ENCODE data around the gene ROBO1.

ROBO1 gene

DNA sequence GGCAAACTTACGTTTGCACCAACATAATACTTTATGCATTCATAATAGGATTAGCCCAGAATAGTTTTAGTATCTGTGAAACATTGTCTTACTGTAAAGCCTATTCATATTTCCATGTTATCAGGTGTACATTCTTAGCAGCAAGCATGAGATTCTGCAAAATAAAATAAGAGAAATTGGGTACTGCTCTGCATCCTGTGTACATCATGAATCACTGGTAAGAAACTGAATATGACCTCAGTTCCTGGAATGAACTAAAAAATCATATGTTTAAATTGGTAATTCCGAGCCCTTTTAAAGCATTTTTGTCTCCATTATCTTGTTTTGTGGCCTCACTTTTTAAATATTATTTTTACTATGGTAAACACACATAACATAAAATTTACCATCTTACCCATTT, 605.1 kb downstream of the ROBO1 start:
- Histone ChIP-seq H3K9me3 (ENCODE audit: insufficient read depth, low read depth, low read length) (no peaks in the 10 kb centered on the region), H3K4me3 (ENCODE audit: low read length) (no peak overlapping the region), H3K4me1 (ENCODE audit: insufficient read depth, low read length) (peaks cover 18% of the 10 kb centered on the region), H3K9ac (ENCODE audit: low read depth, low read length) (no peak overlapping the region), H3K36me3 (ENCODE audit: insufficient read depth, low read length) (no peaks in the 10 kb centered on the region), H3K27me3 (ENCODE audit: insufficient read depth, low read length) (no peaks in the 10 kb centered on the region), H3K27ac (ENCODE audit: low read depth, low read length) (no peak overlapping the region)
- 100% methylated on average over 1 of the region's 2 CpGs for WGBS

DNA sequence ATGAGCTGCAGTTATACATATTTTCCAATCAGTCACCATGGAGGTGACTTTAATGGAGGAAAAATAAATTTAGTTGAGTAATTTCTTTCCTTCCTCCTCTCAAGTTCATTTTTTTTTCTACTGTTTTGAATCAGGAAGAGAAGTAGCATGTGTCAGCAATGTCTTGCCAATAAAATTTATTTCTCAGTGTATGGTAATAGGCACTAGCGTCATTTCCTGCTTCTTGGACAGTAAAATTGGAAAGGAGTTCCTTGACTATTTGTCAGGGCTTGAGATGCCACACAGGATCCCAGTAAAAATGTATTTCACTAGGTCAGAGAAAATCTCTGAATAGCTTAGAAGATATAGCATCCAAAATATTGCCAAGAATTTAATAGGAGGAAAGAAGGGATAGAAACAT, 605.9 kb downstream of the ROBO1 start:
- Histone ChIP-seq H3K36me3 (ENCODE audit: insufficient read depth, low read length) (no peaks in the 10 kb centered on the region), H3K4me1 (ENCODE audit: insufficient read depth, low read length) (peaks cover 14% of the 10 kb centered on the region), H3K27ac (ENCODE audit: low read depth, low read length) (no peak overlapping the region), H3K9me3 (ENCODE audit: insufficient read depth, low read depth, low read length) (no peaks in the 10 kb centered on the region), H3K4me3 (ENCODE audit: low read length) (no peak overlapping the region), H3K27me3 (ENCODE audit: insufficient read depth, low read length) (no peaks in the 10 kb centered on the region), H3K9ac (ENCODE audit: low read depth, low read length) (no peak overlapping the region)
- whole genome bisulfite sequencing, result 100% methylated on average over 1 of the region's 1 CpG

DNA sequence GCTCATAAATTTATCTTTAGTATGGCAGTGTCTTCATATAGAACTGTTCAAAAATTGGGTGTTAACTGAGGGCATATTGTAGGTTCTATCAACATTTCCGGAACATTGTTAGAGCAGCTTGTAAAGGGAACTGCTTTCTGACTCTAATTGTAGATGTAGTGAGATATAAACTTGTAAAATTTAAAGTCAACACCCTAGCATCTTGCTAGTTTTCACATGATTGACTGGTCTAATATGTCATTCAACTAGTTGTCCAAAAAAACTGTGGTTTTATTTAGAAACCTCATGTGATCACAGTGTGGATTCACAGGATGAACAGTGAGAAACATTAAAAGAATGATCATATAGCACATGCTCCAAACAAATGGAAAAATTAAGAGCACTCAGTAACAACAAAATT, 607.4 kb downstream of the ROBO1 start:
- Histone ChIP-seq H3K4me1 (ENCODE audit: insufficient read depth, low read length) (peaks cover 14% of the 10 kb centered on the region), H3K27me3 (ENCODE audit: insufficient read depth, low read length) (no peaks in the 10 kb centered on the region)
- 95% methylated on average over 1 of the region's 1 CpG for WGBS

DNA sequence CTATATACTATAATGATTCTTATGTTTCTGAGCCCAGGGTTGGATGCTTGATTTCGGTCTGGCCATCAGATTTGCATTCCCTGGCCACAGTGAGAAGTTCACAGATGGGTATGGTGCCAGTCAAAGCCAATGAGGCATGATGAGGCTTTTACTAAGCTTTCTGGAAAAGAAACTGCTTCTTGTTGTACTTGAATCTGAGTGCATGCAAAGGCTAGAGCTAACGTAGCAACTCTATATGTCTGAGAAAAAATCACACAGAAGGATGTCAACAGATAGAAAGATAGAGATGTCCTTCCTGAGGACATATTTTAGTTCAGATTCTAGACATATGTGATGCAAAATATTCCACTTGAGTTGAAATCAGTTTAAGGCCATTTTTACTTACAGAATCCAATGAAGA, 608.1 kb downstream of the ROBO1 start:
- 86% methylated on average over 2 of the region's 2 CpGs for WGBS
- Histone ChIP-seq H3K9me3 (ENCODE audit: insufficient read depth, low read depth, low read length) (no peaks in the 10 kb centered on the region), H3K4me3 (ENCODE audit: low read length) (no peak overlapping the region), H3K4me1 (ENCODE audit: insufficient read depth, low read length) (peaks cover 14% of the 10 kb centered on the region), H3K9ac (ENCODE audit: low read depth, low read length) (no peak overlapping the region), H3K27ac (ENCODE audit: low read depth, low read length) (no peak overlapping the region), H3K27me3 (ENCODE audit: insufficient read depth, low read length) (no peaks in the 10 kb centered on the region), H3K36me3 (ENCODE audit: insufficient read depth, low read length) (no peaks in the 10 kb centered on the region)

More for the DNA sequence above, 607.4 kb downstream of the ROBO1 start:
- Histone ChIP-seq H3K36me3 (ENCODE audit: insufficient read depth, low read length) (no peaks in the 10 kb centered on the region), H3K4me3 (ENCODE audit: low read length) (no peak overlapping the region), H3K9me3 (ENCODE audit: insufficient read depth, low read depth, low read length) (no peaks in the 10 kb centered on the region), H3K27ac (ENCODE audit: low read depth, low read length) (no peak overlapping the region), H3K9ac (ENCODE audit: low read depth, low read length) (no peak overlapping the region)

DNA sequence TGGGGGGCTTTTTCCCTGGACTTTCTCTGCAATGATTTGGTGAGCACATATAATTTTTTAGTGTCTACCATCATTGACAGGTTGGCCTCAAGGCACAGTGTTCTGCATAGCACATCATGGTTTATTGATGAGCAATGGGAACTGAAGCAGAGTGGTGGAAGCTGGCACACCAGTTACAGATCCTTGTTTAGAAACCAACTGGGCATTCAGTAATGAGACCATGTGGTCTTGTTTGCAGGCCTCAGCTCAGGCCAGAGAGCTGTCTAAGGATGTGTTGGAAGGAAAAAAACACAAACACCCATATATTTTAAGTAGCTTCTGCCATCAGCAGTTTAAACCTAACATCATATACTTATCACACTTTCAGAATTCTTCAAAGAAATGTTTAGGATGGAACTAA, 610.6 kb downstream of the ROBO1 start:
- Histone ChIP-seq H3K27ac (ENCODE audit: low read depth, low read length) (no peak overlapping the region), H3K4me3 (ENCODE audit: low read length) (no peak overlapping the region), H3K9ac (ENCODE audit: low read depth, low read length) (no peak overlapping the region), H3K4me1 (ENCODE audit: insufficient read depth, low read length) (peaks cover 14% of the 10 kb centered on the region), H3K27me3 (ENCODE audit: insufficient read depth, low read length) (no peaks in the 10 kb centered on the region), H3K36me3 (ENCODE audit: insufficient read depth, low read length) (no peaks in the 10 kb centered on the region), H3K9me3 (ENCODE audit: insufficient read depth, low read depth, low read length) (no peaks in the 10 kb centered on the region)

DNA sequence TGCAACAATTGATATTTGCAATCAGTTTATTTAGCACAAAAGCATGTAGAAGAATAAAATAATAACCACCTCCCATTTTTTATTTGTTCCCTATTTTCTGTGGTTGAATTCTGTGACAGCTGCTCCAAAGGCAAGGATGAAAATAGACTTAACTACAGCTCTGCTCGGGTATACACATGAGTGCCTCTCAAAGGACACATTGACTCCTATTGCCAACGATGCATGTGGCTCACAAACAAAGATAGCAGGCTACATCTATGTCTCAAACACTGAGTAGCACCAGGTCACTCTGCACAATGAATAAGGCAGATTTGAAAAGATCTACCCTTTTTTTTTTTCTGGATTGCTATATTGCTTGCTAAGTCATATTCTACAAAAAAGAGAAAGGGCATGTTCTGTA, 612.9 kb downstream of the ROBO1 start:
- no peaks in the 10 kb centered on the region for H3K4me1 ChIP-seq (ENCODE audit: insufficient read depth, low read length)
- H3K27me3 ChIP-seq (ENCODE audit: insufficient read depth, low read length), result no peaks in the 10 kb centered on the region
- no peak overlapping the region for H3K9ac ChIP-seq (ENCODE audit: low read depth, low read length)
- H3K36me3 ChIP-seq (ENCODE audit: insufficient read depth, low read length), result no peaks in the 10 kb centered on the region
- H3K9me3 ChIP-seq (ENCODE audit: insufficient read depth, low read depth, low read length), result no peaks in the 10 kb centered on the region
- no peak overlapping the region for H3K27ac ChIP-seq (ENCODE audit: low read depth, low read length)
- WGBS, result 92% methylated on average over 2 of the region's 2 CpGs
- no peak overlapping the region for H3K4me3 ChIP-seq (ENCODE audit: low read length)

DNA sequence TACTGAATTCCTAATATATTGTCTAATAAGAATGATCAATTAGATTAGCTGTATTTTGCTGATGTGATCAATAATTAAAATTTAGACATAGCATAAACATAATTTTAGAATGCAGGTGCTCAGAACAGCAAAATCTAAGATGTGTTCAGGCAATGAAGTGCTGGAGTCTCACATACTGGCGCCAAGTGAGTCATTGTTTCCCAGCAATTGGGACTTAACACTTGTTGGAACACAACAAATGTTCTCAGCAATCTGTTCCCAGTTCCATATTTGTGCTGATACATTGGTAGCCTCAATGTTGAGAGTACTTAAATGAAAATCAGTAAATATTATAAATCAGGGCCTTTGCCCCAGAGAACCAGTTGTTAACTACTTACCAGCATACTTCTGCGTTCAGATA, 619.0 kb downstream of the ROBO1 start:
- 92% methylated on average over 2 of the region's 2 CpGs for WGBS

DNA sequence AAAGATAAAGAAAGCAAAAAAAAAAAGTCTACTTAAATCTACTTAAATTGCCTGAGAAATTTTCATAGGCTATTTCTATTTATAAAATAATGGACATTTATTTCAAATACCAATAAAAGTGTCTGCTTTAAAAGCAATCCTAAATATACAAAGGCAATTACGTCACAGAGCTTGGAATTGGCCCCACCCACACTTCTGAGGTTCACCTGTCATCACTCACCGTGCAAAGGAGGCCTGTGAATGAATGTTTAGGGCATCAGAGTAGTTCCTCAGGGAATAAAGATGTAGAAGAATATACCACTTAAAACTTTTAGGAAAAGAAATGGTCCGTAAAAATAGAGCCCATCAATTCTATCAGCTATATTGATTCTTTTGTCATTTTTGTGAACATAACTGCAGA, 621.8 kb downstream of the ROBO1 start:
- WGBS, result 85% methylated on average over 2 of the region's 3 CpGs
- Histone ChIP-seq H3K27ac (ENCODE audit: low read depth, low read length) (no peak overlapping the region), H3K36me3 (ENCODE audit: insufficient read depth, low read length) (no peaks in the 10 kb centered on the region), H3K27me3 (ENCODE audit: insufficient read depth, low read length) (no peaks in the 10 kb centered on the region), H3K4me3 (ENCODE audit: low read length) (no peak overlapping the region), H3K9me3 (ENCODE audit: insufficient read depth, low read depth, low read length) (no peaks in the 10 kb centered on the region), H3K4me1 (ENCODE audit: insufficient read depth, low read length) (0 out of 2 replicates have a peak, but pooled peaks cover 6% of the 10 kb centered on the region), H3K9ac (ENCODE audit: low read depth, low read length) (no peak overlapping the region)

More for the DNA sequence above, 619.0 kb downstream of the ROBO1 start:
- Histone ChIP-seq H3K9ac (ENCODE audit: low read depth, low read length) (no peak overlapping the region), H3K27ac (ENCODE audit: low read depth, low read length) (no peak overlapping the region), H3K9me3 (ENCODE audit: insufficient read depth, low read depth, low read length) (no peaks in the 10 kb centered on the region), H3K27me3 (ENCODE audit: insufficient read depth, low read length) (no peaks in the 10 kb centered on the region), H3K4me3 (ENCODE audit: low read length) (no peak overlapping the region), H3K36me3 (ENCODE audit: insufficient read depth, low read length) (no peaks in the 10 kb centered on the region), H3K4me1 (ENCODE audit: insufficient read depth, low read length) (no peaks in the 10 kb centered on the region)

DNA sequence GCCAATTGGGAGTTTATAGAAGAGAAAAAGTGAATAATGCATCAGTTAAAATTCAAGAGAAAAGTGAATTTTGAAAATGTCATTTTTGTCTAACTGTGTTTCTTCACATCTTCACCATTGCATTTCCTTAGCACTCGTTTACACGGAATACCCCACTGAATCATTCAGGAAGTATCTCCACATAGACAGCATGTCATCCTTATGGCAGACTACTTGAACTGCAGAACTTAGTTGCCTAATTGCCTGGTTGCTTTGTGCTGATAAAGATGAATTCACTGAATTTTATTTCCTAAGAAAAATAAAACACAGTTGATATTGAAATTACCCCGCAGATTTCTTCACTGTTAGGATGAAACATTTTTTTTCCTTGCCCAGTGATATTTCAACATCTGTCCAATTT, 627.1 kb downstream of the ROBO1 start:
- 88% methylated on average over 3 of the region's 3 CpGs for WGBS
- no peaks in the 10 kb centered on the region for H3K27me3 ChIP-seq (ENCODE audit: insufficient read depth, low read length)
- no peaks in the 10 kb centered on the region for H3K9me3 ChIP-seq (ENCODE audit: insufficient read depth, low read depth, low read length)
- no peak overlapping the region for H3K9ac ChIP-seq (ENCODE audit: low read depth, low read length)
- H3K36me3 ChIP-seq (ENCODE audit: insufficient read depth, low read length), result no peaks in the 10 kb centered on the region
- H3K27ac ChIP-seq (ENCODE audit: low read depth, low read length), result no peak overlapping the region
- H3K4me1 ChIP-seq (ENCODE audit: insufficient read depth, low read length), result peaks cover 12% of the 10 kb centered on the region; the same call in 1 of the 2 replicates
- H3K4me3 ChIP-seq (ENCODE audit: low read length), result no peak overlapping the region

DNA sequence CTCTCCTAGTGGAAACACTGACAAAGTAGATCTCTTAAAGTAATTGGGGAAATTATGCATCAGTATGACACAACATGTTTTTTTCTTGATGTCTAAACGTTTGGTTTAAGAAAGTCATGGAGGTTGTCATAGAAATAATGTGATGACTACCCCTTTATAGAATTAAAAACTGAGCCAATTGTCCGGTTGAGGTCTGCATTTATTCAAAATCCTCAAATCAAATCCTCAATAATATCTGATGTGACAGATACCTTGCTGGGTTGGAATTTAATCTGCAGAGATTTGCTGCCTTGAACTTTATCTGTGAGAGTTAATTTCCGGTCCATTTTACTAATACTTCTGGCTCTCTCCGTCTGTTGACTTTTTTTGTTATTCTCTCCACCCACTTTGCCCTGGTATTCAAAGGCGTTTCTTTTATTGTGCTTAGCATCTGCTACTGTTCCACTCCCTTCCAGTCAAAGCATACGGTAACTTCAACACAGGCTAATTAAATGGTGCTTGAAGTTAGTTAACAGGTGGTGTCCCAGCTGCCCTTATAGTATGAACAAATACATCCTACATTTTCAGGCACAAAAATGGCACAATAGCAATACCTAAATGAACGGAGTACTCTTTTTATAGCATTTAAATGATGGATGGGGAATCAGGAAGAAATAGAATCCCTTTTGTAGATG, 628.3 kb downstream of the ROBO1 start:
- WGBS, result 75% methylated on average over 6 of the region's 7 CpGs
- Histone ChIP-seq H3K9ac (ENCODE audit: low read depth, low read length) (no peak overlapping the region), H3K36me3 (ENCODE audit: insufficient read depth, low read length) (no peaks in the 10 kb centered on the region), H3K27me3 (ENCODE audit: insufficient read depth, low read length) (no peaks in the 10 kb centered on the region), H3K4me3 (ENCODE audit: low read length) (no peak overlapping the region), H3K27ac (ENCODE audit: low read depth, low read length) (no peak overlapping the region), H3K9me3 (ENCODE audit: insufficient read depth, low read depth, low read length) (no peaks in the 10 kb centered on the region), H3K4me1 (ENCODE audit: insufficient read depth, low read length) (peaks cover 12% of the 10 kb centered on the region; the same call in 1 of the 2 replicates)

DNA sequence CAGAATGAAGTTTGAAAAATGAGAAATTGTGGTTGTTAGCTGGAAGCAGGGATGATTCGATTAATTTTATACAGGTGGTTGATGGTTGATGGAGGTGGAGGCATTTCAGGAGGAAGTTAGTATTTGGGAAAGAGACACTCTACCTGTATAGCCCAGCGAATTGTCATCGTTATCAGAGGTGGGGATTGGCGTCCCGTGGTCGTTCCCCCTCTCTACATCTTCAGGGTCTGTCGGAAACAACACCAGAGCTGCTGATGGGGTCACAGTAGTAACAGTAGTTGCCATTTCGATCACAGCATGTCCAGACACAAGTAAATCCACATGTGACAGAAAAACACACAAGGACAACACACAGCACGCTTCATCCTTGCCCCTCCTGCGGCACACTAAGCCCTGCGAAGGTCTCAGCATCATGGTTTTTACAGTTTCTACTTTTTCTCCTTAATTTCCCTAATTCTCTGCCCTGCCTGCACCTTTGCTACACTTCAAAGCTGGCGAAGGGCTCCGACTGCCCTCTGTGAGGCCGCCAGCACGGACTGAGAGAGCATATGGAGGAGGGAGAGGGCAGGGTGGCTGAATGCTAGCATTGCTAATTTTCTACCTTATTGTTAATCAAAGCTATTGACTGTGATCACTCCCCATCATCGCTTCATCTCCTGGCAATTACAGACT, 642.3 kb downstream of the ROBO1 start:
- Histone ChIP-seq H3K36me3 (ENCODE audit: insufficient read depth, low read length) (no peaks in the 10 kb centered on the region), H3K9ac (ENCODE audit: low read depth, low read length) (no peak overlapping the region), H3K27me3 (ENCODE audit: insufficient read depth, low read length) (no peaks in the 10 kb centered on the region), H3K4me3 (ENCODE audit: low read length) (no peak overlapping the region), H3K9me3 (ENCODE audit: insufficient read depth, low read depth, low read length) (no peaks in the 10 kb centered on the region), H3K4me1 (ENCODE audit: insufficient read depth, low read length) (peaks cover 5% of the 10 kb centered on the region; the same call in 1 of the 2 replicates), H3K27ac (ENCODE audit: low read depth, low read length) (no peak overlapping the region)
- WGBS, result 82% methylated on average over 14 of the region's 16 CpGs

Data from HUES64 (cell line).